ENCODE results near the gene RERE. TPM values are rescaled to one million over a fixed set of nuclear protein-coding genes. Genes with fewer than 3 reads are reported as not detected.

RERE gene
- total RNA-seq, 2 experiments from 2014 or later = 45.8 to 57.1 TPM

- CTCF ChIA-PET = interaction anchor here (0.7 to 4.8 kb wide), 14 partner anchors 12 to 506 kb away, joined by 3 to 61 read pairs (median 4); no protein-coding TSS in a partner anchor
- H3K4me1 Mint-ChIP-seq (ENCODE audit: low read depth) = peaks cover 7% of the 10 kb centered on the region
- H3K27me3 Mint-ChIP-seq = peaks cover 29% of the 10 kb centered on the region
- no peaks in the 10 kb centered on the region for H3K36me3 Mint-ChIP-seq (ENCODE audit: low read depth)
- DNase-seq (peak; percentile 55), ATAC-seq (peak; percentile 61)
- no peak overlapping the region for H3K4me3 Mint-ChIP-seq
- no peaks in the 10 kb centered on the region for H3K9me3 Mint-ChIP-seq
- POLR2A ChIA-PET = interaction anchor here (0.6 to 1.0 kb wide), 2 partner anchors 9 to 31 kb away, joined by 3 to 4 read pairs; no protein-coding TSS in a partner anchor
- TF ChIP-seq CTCF (IDR thresholded peaks at IDR 0.05) = peak; percentile 79
- no peak overlapping the region for H3K27ac Mint-ChIP-seq
- intact Hi-C loops (cut with micrococcal nuclease) = loop anchor here (5.0 kb wide), 1 partner anchor 287 kb away; the partner anchor contains the start of gene ERRFI1
Measured at GRCh38 chr1:8314346-8315280, 502.8 kb downstream of the RERE start.

GRCh38 chr1:8313231-8313630 is 504.2 kb downstream of the RERE start:
- H3K27me3 Mint-ChIP-seq = peaks cover 25% of the 10 kb centered on the region
- no peak for TF ChIP-seq CTCF (IDR thresholded peaks at IDR 0.05)

GRCh38 chr1:8312235-8313218 is 504.9 kb downstream of the RERE start:
- DNase-seq (no peak), ATAC-seq (no peak)
- Mint-ChIP-seq H3K9me3 (no peaks in the 10 kb centered on the region), H3K27ac (no peak overlapping the region), H3K36me3 (ENCODE audit: low read depth) (no peaks in the 10 kb centered on the region), H3K4me1 (ENCODE audit: low read depth) (peaks cover 5% of the 10 kb centered on the region), H3K27me3 (peaks cover 24% of the 10 kb centered on the region), H3K4me3 (no peak overlapping the region)
- CTCF ChIA-PET = interaction anchor here (1.4 to 4.8 kb wide), 4 partner anchors 281 to 297 kb away, joined by 3 to 37 read pairs (median 8); no protein-coding TSS in a partner anchor
- intact Hi-C loops (cut with micrococcal nuclease) = no loop called here
- POLR2A ChIA-PET = interaction anchor here (1.0 kb wide), 1 partner anchor 10 kb away, joined by 3 read pairs; no protein-coding TSS in a partner anchor
- no peak for TF ChIP-seq CTCF (IDR thresholded peaks at IDR 0.05)

More at GRCh38 chr1:8313231-8313630, 504.2 kb downstream of the RERE start:
- DNase-seq (no peak), ATAC-seq (no peak)
- Mint-ChIP-seq H3K4me1 (ENCODE audit: low read depth) (peaks cover 7% of the 10 kb centered on the region), H3K9me3 (no peaks in the 10 kb centered on the region), H3K27ac (no peak overlapping the region), H3K36me3 (ENCODE audit: low read depth) (no peaks in the 10 kb centered on the region), H3K4me3 (no peak overlapping the region)
- ChIA-PET CTCF (interaction anchor here (4.8 kb wide), 1 partner anchor 281 kb away, joined by 37 read pairs; no protein-coding TSS in a partner anchor), POLR2A (no interaction called here)
- intact Hi-C loops (cut with micrococcal nuclease) = no loop called here

GRCh38 chr1:8311068-8311718 is 506.2 kb downstream of the RERE start:
- POLR2A ChIA-PET = interaction anchor here (0.7 to 1.0 kb wide), 2 partner anchors 9 to 1250 kb away, joined by 3 read pairs; no protein-coding TSS in a partner anchor
- Mint-ChIP-seq H3K27ac (no peak overlapping the region), H3K9me3 (no peaks in the 10 kb centered on the region), H3K4me1 (ENCODE audit: low read depth) (peaks cover 5% of the 10 kb centered on the region), H3K36me3 (ENCODE audit: low read depth) (no peaks in the 10 kb centered on the region), H3K27me3 (peaks cover 18% of the 10 kb centered on the region), H3K4me3 (no peak overlapping the region)
- no peak for DNase-seq
- intact Hi-C loops (cut with micrococcal nuclease) = no loop called here
- CTCF ChIA-PET = interaction anchor here (0.6 to 3.2 kb wide), 4 partner anchors 279 to 395 kb away, joined by 3 to 11 read pairs (median 4); no protein-coding TSS in a partner anchor
- no peak for ATAC-seq
- TF ChIP-seq CTCF (IDR thresholded peaks at IDR 0.05) = no peak
